CD4-positive, alpha-beta T cell treated with Interleukin-17A for 1 hour (primary cell): ENCODE measurements around the gene EHBP1L1.

Experiments used
- DNase-seq: peaks from one replicate; pipeline ENCODE4 v3.0.0-alpha.2; 2020

Gene EHBP1L1

GRCh38 chr11:65575568-65576231 is at the start of gene EHBP1L1:
Gene EHBP1L1 (plus strand): TSS chr11:65576053. CDS start chr11:65576303, 250 bp downstream.
- DNase-seq: peak; percentile 87

- DNase-seq: no peak
Measured at GRCh38 chr11:65526744-65527143, 49.1 kb upstream of the EHBP1L1 start.

GRCh38 chr11:65528819-65529350 is 47.0 kb upstream of the EHBP1L1 start:
- no peak for DNase-seq

- DNase-seq: no peak
Measured at GRCh38 chr11:65529475-65530156, 46.2 kb upstream of the EHBP1L1 start.

GRCh38 chr11:65530157-65530496 is 45.7 kb upstream of the EHBP1L1 start:
- peak; percentile 46 for DNase-seq

DNA sequence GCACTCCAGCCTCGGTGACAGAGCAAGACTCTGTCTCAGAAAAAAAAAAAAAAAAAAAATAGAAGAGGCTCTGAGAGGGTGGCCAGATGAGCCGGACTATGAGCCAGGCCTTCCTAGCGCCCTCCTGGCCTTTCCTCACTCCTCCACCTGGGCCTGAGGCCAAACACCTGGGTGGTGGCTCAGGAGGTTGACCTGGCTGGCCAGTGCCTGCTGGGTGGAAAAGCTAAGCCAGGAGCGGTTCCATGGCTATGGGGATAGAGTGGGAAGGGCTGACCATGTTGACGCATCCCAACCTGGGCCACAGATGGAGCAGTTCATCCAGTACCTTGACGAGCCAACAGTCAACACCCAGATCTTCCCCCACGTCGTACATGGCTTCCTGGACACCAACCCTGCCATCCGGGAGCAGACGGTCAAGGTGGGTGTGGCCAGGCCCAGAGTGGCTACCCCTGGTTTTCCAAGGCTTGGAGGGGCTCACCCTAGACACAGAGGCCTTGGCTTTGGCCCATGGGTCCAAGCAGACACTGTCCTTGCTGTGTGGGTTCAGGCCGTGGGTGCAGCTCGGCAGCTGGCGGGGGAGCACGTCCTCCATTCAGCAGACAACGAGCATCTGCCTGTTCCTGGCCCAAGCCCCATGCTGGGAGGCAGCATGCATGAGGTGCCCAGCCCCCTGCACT is 43.3 kb upstream of the EHBP1L1 start:
- no peak for DNase-seq

- DNase-seq: no peak
Measured at GRCh38 chr11:65535102-65535501, 40.8 kb upstream of the EHBP1L1 start.

DNA sequence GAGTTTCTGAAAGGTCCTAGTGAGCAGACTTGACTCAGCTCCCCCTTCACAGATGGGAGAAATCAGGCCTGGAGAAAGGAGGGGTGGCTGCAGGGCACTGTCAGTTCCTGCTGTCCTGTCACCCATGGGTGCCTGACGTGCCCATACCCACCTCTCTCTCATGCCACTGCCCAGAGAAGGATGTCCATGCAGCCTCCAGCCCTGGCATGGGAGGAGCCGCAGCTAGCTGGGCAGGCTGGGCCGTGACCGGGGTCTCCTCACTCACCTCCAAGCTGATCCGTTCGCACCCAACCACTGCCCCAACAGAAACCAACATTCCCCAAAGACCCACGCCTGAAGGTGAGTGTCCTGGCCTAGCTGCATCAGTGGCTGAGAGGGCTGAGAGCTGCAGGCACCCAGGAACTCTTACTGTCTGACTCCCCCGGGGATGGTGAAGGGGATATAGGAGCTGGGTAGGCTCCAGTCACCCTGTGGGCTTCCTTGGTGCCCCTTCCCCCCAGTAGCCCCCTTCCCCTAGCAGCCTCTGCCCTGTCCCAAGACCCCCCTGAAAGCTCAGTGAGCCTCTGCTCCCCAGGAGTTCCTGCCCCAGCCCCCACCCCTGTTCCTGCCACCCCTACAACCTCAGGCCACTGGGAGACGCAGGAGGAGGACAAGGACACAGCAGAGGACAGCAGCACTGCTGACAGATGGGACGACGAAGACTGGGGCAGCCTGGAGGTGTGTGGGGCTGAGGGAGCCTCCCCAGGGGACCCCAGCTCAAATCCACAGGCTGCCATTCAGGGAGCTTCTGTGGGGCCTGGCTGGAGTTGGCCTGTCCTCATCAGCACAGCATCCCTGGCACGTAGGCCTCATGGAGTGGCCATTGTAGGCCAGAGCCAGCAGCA is 39.2 kb upstream of the EHBP1L1 start:
- DNase-seq: no peak

- DNase-seq: no peak
Measured at GRCh38 chr11:65537296-65537597, 38.6 kb upstream of the EHBP1L1 start.

DNA sequence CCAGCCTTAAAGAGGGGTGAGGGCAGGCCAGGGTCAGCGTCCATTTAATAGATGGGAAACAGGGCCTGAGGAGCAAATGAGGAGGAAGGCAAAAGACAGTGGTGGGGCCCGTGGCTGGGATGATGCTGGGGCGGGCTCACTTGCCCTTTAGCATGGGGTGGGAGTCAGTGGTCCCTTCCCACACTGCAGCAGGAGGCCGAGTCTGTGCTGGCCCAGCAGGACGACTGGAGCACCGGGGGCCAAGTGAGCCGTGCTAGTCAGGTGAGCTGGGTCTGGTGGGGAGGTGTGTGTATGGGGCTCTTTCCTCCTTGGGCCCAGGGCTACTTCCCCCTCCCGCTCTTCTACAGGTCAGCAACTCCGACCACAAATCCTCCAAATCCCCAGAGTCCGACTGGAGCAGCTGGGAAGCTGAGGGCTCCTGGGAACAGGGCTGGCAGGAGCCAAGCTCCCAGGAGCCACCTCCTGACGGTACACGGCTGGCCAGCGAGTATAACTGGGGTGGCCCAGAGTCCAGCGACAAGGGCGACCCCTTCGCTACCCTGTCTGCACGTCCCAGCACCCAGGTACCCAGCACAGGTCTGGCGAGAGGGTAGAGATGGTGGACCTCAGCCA is 38.1 kb upstream of the EHBP1L1 start:
- no peak for DNase-seq

- no peak for DNase-seq
Measured at GRCh38 chr11:65538232-65538914, 37.5 kb upstream of the EHBP1L1 start.

DNA sequence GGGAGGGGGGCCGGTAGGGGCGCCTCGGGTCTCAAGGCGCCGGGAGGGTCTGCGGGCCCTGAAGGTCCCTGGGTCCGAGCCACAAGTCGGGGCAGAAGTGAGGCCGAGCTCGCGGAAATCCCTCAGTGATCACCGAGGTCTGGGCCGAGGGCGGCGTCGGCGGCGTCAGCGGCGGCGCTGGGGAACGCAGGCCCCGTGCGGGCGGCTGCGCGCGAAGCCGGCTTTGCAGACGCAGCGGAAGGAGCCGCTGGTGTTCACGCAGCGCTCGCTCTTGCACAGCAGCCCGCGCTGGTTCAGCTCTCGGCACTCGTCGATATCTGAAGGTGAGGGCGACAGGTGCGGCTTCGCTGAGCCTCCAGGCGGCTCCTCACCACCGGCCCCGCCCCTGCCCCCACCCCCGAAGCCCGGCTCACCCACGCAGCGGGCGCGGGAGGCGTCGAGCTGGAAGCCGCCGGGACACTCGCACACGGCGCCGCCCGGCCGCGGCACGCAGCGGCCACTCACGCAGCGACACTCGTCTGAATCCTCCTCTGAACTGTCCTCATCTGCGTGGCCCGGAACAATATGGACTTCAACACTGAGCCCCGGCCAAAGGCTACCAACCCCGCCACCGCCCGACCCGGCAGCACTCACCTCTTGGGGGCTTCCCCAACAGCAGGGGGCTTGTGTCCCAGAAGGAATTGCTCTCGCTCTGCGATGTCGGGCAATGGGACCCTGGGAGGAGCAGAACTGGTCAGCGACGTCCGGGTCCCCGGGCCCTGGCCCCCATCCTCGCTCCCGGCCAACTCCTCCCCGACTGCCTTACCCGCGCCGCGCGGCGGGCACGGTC is 36.7 kb upstream of the EHBP1L1 start:
- DNase-seq: no peak

GRCh38 chr11:65539744-65540289 is 36.0 kb upstream of the EHBP1L1 start:
- no peak for DNase-seq

DNA sequence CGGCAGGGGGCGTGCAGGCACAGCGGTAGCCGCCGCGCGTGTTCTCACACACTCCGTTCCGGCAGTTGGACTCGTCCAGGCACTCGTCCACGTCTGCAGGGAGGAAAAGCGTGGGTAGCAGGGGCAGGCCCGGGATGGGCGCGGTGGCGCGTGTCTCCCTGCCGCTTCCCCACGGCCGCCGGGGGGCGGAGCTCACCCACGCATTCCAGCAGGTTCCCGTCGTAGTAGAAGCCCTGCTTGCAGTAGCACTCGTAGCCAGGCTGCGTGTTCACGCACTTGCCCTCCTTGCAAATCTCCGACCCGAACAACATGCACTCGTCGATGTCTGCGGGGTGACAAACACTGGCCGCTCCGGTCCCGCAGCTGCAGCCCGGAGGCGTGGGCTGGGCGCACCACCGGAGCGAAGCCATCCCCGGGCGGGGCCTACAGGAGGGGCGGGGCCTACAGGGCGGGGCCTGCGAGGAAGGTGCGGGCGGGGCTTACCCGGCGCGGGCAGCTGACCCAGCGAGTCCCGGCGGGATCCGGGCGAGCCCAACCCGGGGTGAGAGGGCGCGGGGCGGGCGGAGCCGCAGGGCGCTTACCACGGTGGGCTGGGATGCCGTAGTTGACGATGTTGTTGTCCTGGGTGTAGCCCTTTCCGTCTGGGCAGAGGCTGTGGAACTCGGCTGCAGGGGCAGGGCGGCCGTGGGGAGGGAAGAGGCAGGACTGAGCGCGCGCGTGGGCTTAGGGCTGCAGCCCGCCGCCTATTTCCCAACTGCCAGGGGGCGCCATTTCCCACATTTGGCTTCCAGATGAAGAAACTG is 35.4 kb upstream of the EHBP1L1 start:
- peak; percentile 91 for DNase-seq

GRCh38 chr11:65541093-65541982 is 34.5 kb upstream of the EHBP1L1 start:
- no peak for DNase-seq

DNA sequence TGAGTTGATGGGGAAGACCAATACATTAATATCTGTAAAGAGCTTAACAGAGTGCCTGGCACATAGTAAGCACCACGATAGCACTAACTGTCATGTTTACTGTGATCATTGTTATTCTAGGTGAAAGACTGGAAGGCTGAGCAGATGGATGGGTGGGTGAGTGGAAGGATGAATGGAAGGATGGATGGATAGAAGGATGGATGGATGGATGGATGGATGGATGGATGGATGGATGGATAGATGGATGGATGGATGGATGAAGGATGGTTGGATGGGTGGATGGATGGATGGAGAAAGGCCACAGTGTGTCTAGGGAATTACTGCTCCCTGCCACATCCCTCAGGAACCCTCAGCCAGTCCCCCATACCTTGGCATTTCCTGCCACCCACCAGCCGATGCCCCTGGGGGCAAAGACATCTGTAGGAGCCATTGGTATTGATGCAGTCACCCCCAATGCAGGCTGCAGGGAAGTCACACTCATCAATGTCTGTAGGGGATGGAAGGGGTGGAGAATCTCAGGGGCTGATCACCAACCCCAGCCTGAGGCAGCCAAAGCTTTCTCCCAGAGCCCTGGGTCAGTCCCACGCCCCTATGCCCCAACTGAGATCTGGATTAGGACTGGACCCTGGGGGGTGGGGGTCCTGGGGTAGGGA is 33.0 kb upstream of the EHBP1L1 start:
- DNase-seq: no peak

- DNase-seq: no peak
Measured at GRCh38 chr11:65545853-65546216, 30.0 kb upstream of the EHBP1L1 start.

DNA sequence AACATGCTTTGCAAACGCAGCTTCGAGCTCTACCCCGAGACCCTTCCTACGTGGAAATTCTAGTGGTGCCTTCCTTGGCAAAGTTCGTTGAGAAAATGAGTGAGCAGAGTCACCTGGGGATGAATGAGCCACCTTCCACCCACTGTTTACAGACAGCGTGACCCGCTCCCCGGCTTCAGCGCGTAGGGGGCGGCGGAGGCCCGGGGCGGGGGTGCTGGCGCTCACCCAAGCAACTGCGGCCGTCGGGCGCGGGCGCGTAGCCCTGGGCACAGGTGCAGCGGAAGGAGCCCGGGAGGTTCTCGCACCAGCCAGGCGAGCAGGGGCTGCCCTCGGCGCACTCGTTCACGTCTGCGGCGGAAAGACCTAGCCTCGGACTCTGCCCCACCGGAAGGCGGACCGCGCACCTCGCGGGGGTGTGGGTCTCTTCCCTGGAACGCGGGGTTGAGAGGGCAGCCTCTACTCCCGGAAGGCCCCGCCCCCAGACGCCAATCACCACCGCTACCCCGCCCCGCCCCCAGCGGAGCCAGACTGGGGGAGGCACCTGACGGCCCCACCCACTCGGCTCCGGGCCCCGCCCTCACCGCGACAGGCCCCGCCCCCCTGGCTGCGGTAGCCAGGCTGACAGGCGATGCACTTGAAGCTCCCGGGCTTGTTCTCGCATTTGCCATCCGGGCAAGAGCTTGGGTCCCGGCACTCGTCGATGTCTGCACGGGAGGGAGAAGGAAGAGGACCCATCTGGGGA is 29.5 kb upstream of the EHBP1L1 start:
- DNase-seq: peak; percentile 98
